ENCODE measurements around the gene C1orf232. TPM values are rescaled to one million over a fixed set of nuclear protein-coding genes. Genes with fewer than 3 reads are reported as not detected.
A peak's percentile ranks its signal among the peaks of the same experiment; 100 is the strongest.

The C1orf232 gene
- total RNA-seq, 2 experiments from 2014 or later: not detected

- Mint-ChIP-seq H3K4me1 (peaks cover 25% of the 10 kb centered on the region), H3K36me3 (ENCODE audit: low read depth) (peaks cover 2% of the 10 kb centered on the region), H3K27me3 (peaks cover 8% of the 10 kb centered on the region), H3K4me3 (peak within 1 kb of the TSS; percentile 82), H3K27ac (peak within 1 kb of the TSS; percentile 88), H3K9me3 (no peaks in the 10 kb centered on the region)
- ChIA-PET POLR2A (no interaction called here), CTCF (interaction anchor here (1.0 to 3.5 kb wide), 7 partner anchors 10 to 135 kb away, joined by 4 to 12 read pairs (median 11); partner anchors contain the start of gene FAM110D)
- no peak for DNase-seq
These were observed 2.6 kb upstream of the C1orf232 start, which contains the start of gene ZNF593OS for GRCh38 chr1:26171084-26172072. TSS of gene ZNF593OS (minus strand) at chr1:26171832. CDS start at chr1:26171661, 171 bp downstream.

GRCh38 chr1:26170472-26170821 lies 1.7 kb upstream of the C1orf232 start:
- Mint-ChIP-seq H3K27ac (peak overlapping the region; percentile 88), H3K4me3 (peak overlapping the region; percentile 82), H3K27me3 (peaks cover 8% of the 10 kb centered on the region), H3K9me3 (no peaks in the 10 kb centered on the region), H3K4me1 (peaks cover 28% of the 10 kb centered on the region), H3K36me3 (ENCODE audit: low read depth) (peaks cover 2% of the 10 kb centered on the region)
- ChIA-PET CTCF (interaction anchor here (0.6 to 3.5 kb wide), 34 partner anchors 8 to 194 kb away, joined by 3 to 20 read pairs (median 6); partner anchors contain the start of genes CATSPER4, CEP85, FAM110D and SH3BGRL3), POLR2A (interaction anchor here (1.6 kb wide), 1 partner anchor 21 kb away, joined by 5 read pairs; no protein-coding TSS in a partner anchor)
- DNase-seq: no peak

GRCh38 chr1:26169669-26170471 lies 1.1 kb upstream of the C1orf232 start, which contains the start of gene ZNF593:
TSS of gene ZNF593 (plus strand) at chr1:26169908. CDS start at chr1:26169984, 76 bp downstream.
- Mint-ChIP-seq H3K36me3 (ENCODE audit: low read depth) (peaks cover 2% of the 10 kb centered on the region), H3K9me3 (no peaks in the 10 kb centered on the region), H3K4me1 (peaks cover 34% of the 10 kb centered on the region), H3K4me3 (peak within 1 kb of the TSS; percentile 82), H3K27me3 (peaks cover 10% of the 10 kb centered on the region), H3K27ac (peak within 1 kb of the TSS; percentile 88)
- CTCF ChIA-PET: interaction anchor here (0.6 to 3.5 kb wide), 56 partner anchors 8 to 1147 kb away, joined by 3 to 20 read pairs (median 5); partner anchors contain the start of genes CATSPER4, CEP85, DHDDS and FAM110D
- DNase-seq: peak; percentile 84
- POLR2A ChIA-PET: interaction anchor here (0.9 to 1.6 kb wide), 2 partner anchors 22 to 65 kb away, joined by 3 to 5 read pairs; no protein-coding TSS in a partner anchor

- Mint-ChIP-seq H3K9me3 (no peaks in the 10 kb centered on the region), H3K27ac (peak overlapping the region; percentile 81), H3K36me3 (ENCODE audit: low read depth) (peaks cover 2% of the 10 kb centered on the region), H3K4me3 (peak overlapping the region; percentile 82), H3K4me1 (peaks cover 38% of the 10 kb centered on the region), H3K27me3 (peaks cover 13% of the 10 kb centered on the region)
- ChIA-PET CTCF (interaction anchor here (0.6 to 3.5 kb wide), 47 partner anchors 8 to 1146 kb away, joined by 3 to 20 read pairs (median 5); partner anchors contain the start of genes CATSPER4, CEP85, DHDDS and FAM110D), POLR2A (interaction anchor here (0.9 to 1.6 kb wide), 2 partner anchors 23 to 66 kb away, joined by 3 to 5 read pairs; no protein-coding TSS in a partner anchor)
- DNase-seq: no peak
These were observed 413 bp upstream of the C1orf232 start for GRCh38 chr1:26169198-26169554.

GRCh38 chr1:26166719-26167281 lies 2.0 kb downstream of the C1orf232 start:
- Mint-ChIP-seq H3K27ac (no peak overlapping the region), H3K9me3 (no peaks in the 10 kb centered on the region), H3K36me3 (ENCODE audit: low read depth) (peaks cover 2% of the 10 kb centered on the region), H3K4me1 (peaks cover 47% of the 10 kb centered on the region), H3K4me3 (no peak overlapping the region), H3K27me3 (peaks cover 27% of the 10 kb centered on the region)
- POLR2A ChIA-PET: no interaction called here
- no peak for DNase-seq
- CTCF ChIA-PET: interaction anchor here (0.6 to 1.5 kb wide), 3 partner anchors 45 to 250 kb away, joined by 3 to 4 read pairs (median 3); partner anchors contain the start of gene CEP85

GRCh38 chr1:26164861-26165842 lies 3.6 kb downstream of the C1orf232 start:
- no peaks in the 10 kb centered on the region for H3K9me3 Mint-ChIP-seq
- DNase-seq: no peak
- H3K27ac Mint-ChIP-seq: no peak overlapping the region
- H3K36me3 Mint-ChIP-seq (ENCODE audit: low read depth): no peaks in the 10 kb centered on the region
- POLR2A ChIA-PET: no interaction called here
- CTCF ChIA-PET: interaction anchor here (1.0 kb wide), 1 partner anchor 95 kb away, joined by 3 read pairs; no protein-coding TSS in a partner anchor
- H3K4me3 Mint-ChIP-seq: peak overlapping the region; percentile 51
- H3K4me1 Mint-ChIP-seq: peaks cover 34% of the 10 kb centered on the region
- peaks cover 33% of the 10 kb centered on the region for H3K27me3 Mint-ChIP-seq

GRCh38 chr1:26164036-26164860 lies 4.5 kb downstream of the C1orf232 start:
- H3K4me3 Mint-ChIP-seq: peak overlapping the region; percentile 51
- H3K27me3 Mint-ChIP-seq: peaks cover 39% of the 10 kb centered on the region
- peaks cover 33% of the 10 kb centered on the region for H3K4me1 Mint-ChIP-seq
- ChIA-PET POLR2A (no interaction called here), CTCF (interaction anchor here (1.2 kb wide), 1 partner anchor 19 kb away, joined by 5 read pairs; no protein-coding TSS in a partner anchor)
- peak; percentile 50 for DNase-seq
- H3K9me3 Mint-ChIP-seq: no peaks in the 10 kb centered on the region
- H3K36me3 Mint-ChIP-seq (ENCODE audit: low read depth): no peaks in the 10 kb centered on the region
- no peak overlapping the region for H3K27ac Mint-ChIP-seq

GRCh38 chr1:26163684-26164035 lies 5.1 kb downstream of the C1orf232 start:
- H3K27ac Mint-ChIP-seq: no peak overlapping the region

GRCh38 chr1:26162220-26162709 lies 6.5 kb downstream of the C1orf232 start:
- no peak for DNase-seq
- ChIA-PET CTCF (interaction anchor here (0.8 to 1.2 kb wide), 4 partner anchors 8 to 132 kb away, joined by 3 to 5 read pairs (median 3); partner anchors contain the start of gene ZNF593), POLR2A (no interaction called here)
- Mint-ChIP-seq H3K27ac (no peak overlapping the region), H3K9me3 (no peaks in the 10 kb centered on the region), H3K4me1 (peaks cover 29% of the 10 kb centered on the region), H3K4me3 (peak overlapping the region; percentile 50), H3K36me3 (ENCODE audit: low read depth) (no peaks in the 10 kb centered on the region), H3K27me3 (peaks cover 44% of the 10 kb centered on the region)

More at GRCh38 chr1:26163684-26164035, 5.1 kb downstream of the C1orf232 start:
- DNase-seq: no peak
- Mint-ChIP-seq H3K4me3 (no peak overlapping the region), H3K27me3 (peaks cover 43% of the 10 kb centered on the region), H3K36me3 (ENCODE audit: low read depth) (no peaks in the 10 kb centered on the region), H3K4me1 (peaks cover 32% of the 10 kb centered on the region), H3K9me3 (no peaks in the 10 kb centered on the region)
- CTCF ChIA-PET: interaction anchor here (1.2 kb wide), 1 partner anchor 18 kb away, joined by 5 read pairs; no protein-coding TSS in a partner anchor
- POLR2A ChIA-PET: no interaction called here

- Mint-ChIP-seq H3K27ac (no peak overlapping the region), H3K27me3 (peaks cover 47% of the 10 kb centered on the region), H3K36me3 (ENCODE audit: low read depth) (no peaks in the 10 kb centered on the region), H3K9me3 (no peaks in the 10 kb centered on the region), H3K4me3 (peak overlapping the region; percentile 50), H3K4me1 (peaks cover 26% of the 10 kb centered on the region)
- peak; percentile 47 for DNase-seq
- CTCF ChIA-PET: interaction anchor here (0.7 to 1.2 kb wide), 5 partner anchors 9 to 131 kb away, joined by 3 to 5 read pairs (median 3); partner anchors contain the start of gene ZNF593
- POLR2A ChIA-PET: no interaction called here
These were observed 7.1 kb downstream of the C1orf232 start for GRCh38 chr1:26161415-26162219.
